Measurements from ENCODE around the gene SLC38A6.

The SLC38A6 gene

GRCh38 chr14:60981633-60982455 is 799 bp downstream of the SLC38A6 start:
- DNase-seq, result no peak

- no peak for DNase-seq
Observed at GRCh38 chr14:60984196-60984595, 3.2 kb downstream of the SLC38A6 start.

- DNase-seq, result no peak
Observed at GRCh38 chr14:60986500-60986899, 5.5 kb downstream of the SLC38A6 start.

- no peak for DNase-seq
Observed at GRCh38 chr14:60989599-60989998, 8.6 kb downstream of the SLC38A6 start.

- no peak for DNase-seq
Observed at GRCh38 chr14:60998617-60999016, 17.6 kb downstream of the SLC38A6 start.

- DNase-seq, result no peak
Observed at GRCh38 chr14:60999536-60999935, 18.5 kb downstream of the SLC38A6 start.

GRCh38 chr14:61003571-61003970 is 22.5 kb downstream of the SLC38A6 start:
- DNase-seq, result no peak

GRCh38 chr14:61019537-61019936 is 38.5 kb downstream of the SLC38A6 start:
- DNase-seq, result no peak

- peak; percentile 62 for DNase-seq
Observed at GRCh38 chr14:61025251-61026223, 44.5 kb downstream of the SLC38A6 start.

GRCh38 chr14:61026526-61026925 is 45.5 kb downstream of the SLC38A6 start:
- DNase-seq, result no peak

GRCh38 chr14:61031026-61031425 is 50.0 kb downstream of the SLC38A6 start:
- DNase-seq, result no peak

GRCh38 chr14:61033054-61033453 is 52.0 kb downstream of the SLC38A6 start:
- no peak for DNase-seq

GRCh38 chr14:61033855-61034254 is 52.8 kb downstream of the SLC38A6 start:
- no peak for DNase-seq

- DNase-seq, result peak; percentile 67
Observed at GRCh38 chr14:61034416-61035120, 53.5 kb downstream of the SLC38A6 start.

GRCh38 chr14:61037215-61037614 is 56.2 kb downstream of the SLC38A6 start:
- no peak for DNase-seq

GRCh38 chr14:61041704-61042103 is 60.7 kb downstream of the SLC38A6 start:
- no peak for DNase-seq

- DNase-seq, result no peak
Observed at GRCh38 chr14:61042220-61042619, 61.2 kb downstream of the SLC38A6 start.

GRCh38 chr14:61043506-61043905 is 62.5 kb downstream of the SLC38A6 start:
- DNase-seq, result no peak

- no peak for DNase-seq
Observed at GRCh38 chr14:61047021-61047420, 66.0 kb downstream of the SLC38A6 start.

GRCh38 chr14:61048640-61049039 is 67.6 kb downstream of the SLC38A6 start:
- no peak for DNase-seq

- DNase-seq, result no peak
Observed at GRCh38 chr14:61050417-61050816, 69.4 kb downstream of the SLC38A6 start.

GRCh38 chr14:61051051-61051450 is 70.0 kb downstream of the SLC38A6 start:
- no peak for DNase-seq

GRCh38 chr14:61051621-61052020 is 70.6 kb downstream of the SLC38A6 start:
- DNase-seq, result no peak

Measured in NCI-H1105 (cell line).